DND-41 (cell line): ENCODE data around the gene RNF41.

Source experiments
- ATAC-seq: fragments of 200-7000 bp; cut with Tn5 transposase; 3 replicates; pipeline ENCODE4 v1.9.1; 2021; ENCODE audit warnings: low read depth; ENCODE audit not compliant: insufficient read depth
- DNase-seq: peaks from one replicate; pipeline ENCODE4 v3.0.0-alpha.2; 2020
- H2AFZ ChIP-seq: 2 replicates; pipeline ENCODE4 v1.6.0; 2012; ENCODE audit warnings: low read depth, low read length
- H3K27ac ChIP-seq: 2 replicates; pipeline ENCODE4 v1.5.1; 2012; ENCODE audit warnings: low read length, inconsistent platforms
- H3K27me3 ChIP-seq: fragments of 200-600 bp; sonication (generic); 2 replicates; pipeline ENCODE4 v1.6.0; 2012; ENCODE audit warnings: low read length, mild to moderate bottlenecking, inconsistent platforms; ENCODE audit not compliant: insufficient read depth, poor library complexity
- H3K36me3 ChIP-seq: 2 replicates; pipeline ENCODE4 v1.5.1; 2012; ENCODE audit warnings: low read length, inconsistent platforms; ENCODE audit not compliant: insufficient read depth
- H3K4me1 ChIP-seq: 2 replicates; pipeline ENCODE4 v1.5.1; 2012; ENCODE audit warnings: mild to moderate bottlenecking, low read length; ENCODE audit not compliant: insufficient read depth
- H3K4me2 ChIP-seq: 2 replicates; pipeline ENCODE4 v1.6.0; 2012; ENCODE audit warnings: mild to moderate bottlenecking, moderate library complexity, low read length, inconsistent platforms; ENCODE audit not compliant: insufficient read depth
- H3K4me3 ChIP-seq, 2 experiments: fragments of 200-600 bp in 1 of 2; shearing (Covaris generic) in 1 of 2; 2 replicates each; pipeline ENCODE4 v1.5.1; 2012 to 2016; ENCODE audit warnings: inconsistent platforms in 2 of 2, low read length in 2 of 2, mild to moderate bottlenecking in 2 of 2, low read depth in 1 of 2, moderate library complexity in 1 of 2
- H3K79me2 ChIP-seq: 2 replicates; pipeline ENCODE4 v1.6.0; 2012; ENCODE audit warnings: low read length, inconsistent platforms; ENCODE audit not compliant: insufficient read depth
- H3K9ac ChIP-seq: 2 replicates; pipeline ENCODE4 v1.6.0; 2012; ENCODE audit warnings: low read depth, mild to moderate bottlenecking, inconsistent platforms, low read length, moderate library complexity
- H3K9me3 ChIP-seq: 2 replicates; pipeline ENCODE4 v1.5.1; 2012; ENCODE audit warnings: low read length, moderate library complexity, mild to moderate bottlenecking, inconsistent platforms; ENCODE audit not compliant: insufficient read depth, severe bottlenecking
- H4K20me1 ChIP-seq: 2 replicates; pipeline ENCODE4 v1.6.0; 2012; ENCODE audit warnings: low read length; ENCODE audit not compliant: insufficient read depth
- EZH2 ChIP-seq: IDR thresholded peaks from 3 replicates; pipeline ENCODE4 v1.6.1; 2012; ENCODE audit warnings: borderline replicate concordance, low read depth, mild to moderate bottlenecking, moderate library complexity, low read length, inconsistent platforms; ENCODE audit not compliant: severe bottlenecking
- TF ChIP-seq, protein P1 (sequence below): IDR thresholded peaks from 2 replicates; pipeline ENCODE4 v1.5.1; 2012; ENCODE audit warnings: borderline replicate concordance, low read length, moderate library complexity, mild to moderate bottlenecking; ENCODE audit not compliant: poor library complexity, severe bottlenecking; ENCODE audit errors: extremely low read depth

Gene RNF41

DNA sequence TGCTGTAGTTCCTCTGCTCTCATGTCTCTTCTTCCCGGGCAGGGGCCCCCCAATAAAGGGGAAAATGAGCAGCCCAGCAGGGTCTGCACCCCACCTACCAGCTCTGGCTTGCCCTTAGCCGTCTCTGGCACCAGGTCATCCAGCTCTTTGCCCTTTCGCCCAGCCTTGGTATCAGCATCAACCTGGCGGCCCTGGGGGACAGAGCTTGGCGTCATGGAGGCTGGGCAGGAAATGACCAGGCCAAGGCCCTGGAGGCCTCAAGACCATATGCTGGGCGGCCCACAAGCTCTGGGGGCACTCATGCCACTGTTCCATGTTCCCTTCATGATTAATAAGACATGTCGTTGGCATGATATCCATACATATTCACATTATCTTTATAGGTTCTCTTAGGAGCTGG is 48.9 kb downstream of the RNF41 start:
- H3K27ac ChIP-seq: no peak overlapping the region
- peaks cover 91% of the 10 kb centered on the region for H3K36me3 ChIP-seq
- H3K9ac ChIP-seq: no peak overlapping the region

DNA sequence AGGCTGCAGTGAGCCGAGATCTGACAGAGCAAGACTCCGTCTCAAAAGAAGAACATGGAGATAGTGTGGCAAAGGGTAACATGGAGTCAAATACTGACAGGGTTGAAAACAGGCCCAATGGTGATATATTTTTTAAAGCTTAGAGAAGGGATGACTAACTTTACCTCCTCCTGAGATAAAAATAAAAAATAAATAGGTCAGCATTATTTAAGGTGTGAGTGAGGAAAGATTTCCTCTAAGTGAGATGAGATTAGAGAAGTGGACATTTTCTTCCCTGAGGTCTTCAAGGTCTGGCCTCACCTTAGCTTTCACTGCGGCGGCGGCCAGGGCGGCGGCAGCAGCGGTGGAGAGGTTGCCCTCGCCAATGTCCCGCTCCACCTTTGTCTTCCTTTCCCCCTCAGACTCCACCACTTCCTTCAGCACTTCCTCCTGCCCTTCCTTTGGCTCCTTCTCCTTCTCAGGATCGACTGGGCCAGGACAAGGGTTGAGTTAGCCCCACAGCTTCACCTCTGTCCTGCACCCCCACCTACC is 52.4 kb downstream of the RNF41 start:
- H3K4me2 ChIP-seq: no peak overlapping the region
- no peaks in the 10 kb centered on the region for H3K9me3 ChIP-seq
- peaks cover 96% of the 10 kb centered on the region for H3K36me3 ChIP-seq
- H3K9ac ChIP-seq: no peak overlapping the region
- H3K79me2 ChIP-seq: no peaks in the 10 kb centered on the region
- DNase-seq (no peak), ATAC-seq (no peak)
- no peak overlapping the region for H3K27ac ChIP-seq
- peaks cover 3% of the 10 kb centered on the region; the same call in 1 of the 2 replicates for H4K20me1 ChIP-seq
- TF ChIP-seq EZH2: no peak
- TF ChIP-seq, protein P1, sequence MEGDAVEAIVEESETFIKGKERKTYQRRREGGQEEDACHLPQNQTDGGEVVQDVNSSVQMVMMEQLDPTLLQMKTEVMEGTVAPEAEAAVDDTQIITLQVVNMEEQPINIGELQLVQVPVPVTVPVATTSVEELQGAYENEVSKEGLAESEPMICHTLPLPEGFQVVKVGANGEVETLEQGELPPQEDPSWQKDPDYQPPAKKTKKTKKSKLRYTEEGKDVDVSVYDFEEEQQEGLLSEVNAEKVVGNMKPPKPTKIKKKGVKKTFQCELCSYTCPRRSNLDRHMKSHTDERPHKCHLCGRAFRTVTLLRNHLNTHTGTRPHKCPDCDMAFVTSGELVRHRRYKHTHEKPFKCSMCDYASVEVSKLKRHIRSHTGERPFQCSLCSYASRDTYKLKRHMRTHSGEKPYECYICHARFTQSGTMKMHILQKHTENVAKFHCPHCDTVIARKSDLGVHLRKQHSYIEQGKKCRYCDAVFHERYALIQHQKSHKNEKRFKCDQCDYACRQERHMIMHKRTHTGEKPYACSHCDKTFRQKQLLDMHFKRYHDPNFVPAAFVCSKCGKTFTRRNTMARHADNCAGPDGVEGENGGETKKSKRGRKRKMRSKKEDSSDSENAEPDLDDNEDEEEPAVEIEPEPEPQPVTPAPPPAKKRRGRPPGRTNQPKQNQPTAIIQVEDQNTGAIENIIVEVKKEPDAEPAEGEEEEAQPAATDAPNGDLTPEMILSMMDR: no peak
- H2AFZ ChIP-seq: no peak overlapping the region
- H3K27me3 ChIP-seq: no peaks in the 10 kb centered on the region
- H3K4me3 ChIP-seq: no peak overlapping the region
- no peaks in the 10 kb centered on the region for H3K4me1 ChIP-seq

More for the DNA sequence above, 48.9 kb downstream of the RNF41 start:
- no peaks in the 10 kb centered on the region for H3K4me1 ChIP-seq
- H4K20me1 ChIP-seq: peaks cover 3% of the 10 kb centered on the region; the same call in 1 of the 2 replicates
- no peaks in the 10 kb centered on the region for H3K27me3 ChIP-seq
- no peaks in the 10 kb centered on the region for H3K79me2 ChIP-seq
- ATAC-seq (no peak), DNase-seq (no peak)
- H2AFZ ChIP-seq: no peak overlapping the region
- H3K4me2 ChIP-seq: no peak overlapping the region
- TF ChIP-seq, protein P1: no peak
- TF ChIP-seq EZH2: no peak
- no peaks in the 10 kb centered on the region for H3K9me3 ChIP-seq
- no peak overlapping the region for H3K4me3 ChIP-seq

DNA sequence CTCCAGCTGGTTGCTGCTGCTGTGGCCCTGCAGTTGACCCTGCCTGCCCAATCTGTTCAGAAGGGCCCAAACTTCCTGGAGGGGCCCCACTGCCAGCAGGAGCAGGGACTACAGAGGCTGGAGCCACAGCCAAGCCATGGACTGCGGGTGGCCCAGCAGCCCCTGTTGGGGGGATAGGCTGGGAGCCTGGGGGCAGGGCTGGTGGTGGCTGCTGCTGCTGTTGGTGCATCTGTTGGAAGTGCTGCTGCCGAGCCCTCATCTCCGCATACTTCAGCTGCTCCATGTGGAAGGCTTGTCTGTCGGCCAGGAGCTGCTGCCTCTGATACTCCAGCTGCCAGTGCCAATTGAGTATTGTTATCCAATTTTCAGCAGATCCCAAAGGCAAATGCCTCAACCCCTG is 56.4 kb downstream of the RNF41 start:
- no peaks in the 10 kb centered on the region for H3K9me3 ChIP-seq
- H3K9ac ChIP-seq: no peak overlapping the region
- H3K36me3 ChIP-seq: peaks cover 96% of the 10 kb centered on the region
- H3K79me2 ChIP-seq: peaks cover 21% of the 10 kb centered on the region
- H3K4me3 ChIP-seq: no peak overlapping the region
- ATAC-seq: no peak
- H4K20me1 ChIP-seq: peaks cover 13% of the 10 kb centered on the region
- no peak overlapping the region for H3K4me2 ChIP-seq
- no peaks in the 10 kb centered on the region for H3K27me3 ChIP-seq
- TF ChIP-seq EZH2: no peak
- DNase-seq: no peak
- H3K27ac ChIP-seq: no peak overlapping the region
- peaks cover 20% of the 10 kb centered on the region for H3K4me1 ChIP-seq
- H2AFZ ChIP-seq: no peak overlapping the region

DNA sequence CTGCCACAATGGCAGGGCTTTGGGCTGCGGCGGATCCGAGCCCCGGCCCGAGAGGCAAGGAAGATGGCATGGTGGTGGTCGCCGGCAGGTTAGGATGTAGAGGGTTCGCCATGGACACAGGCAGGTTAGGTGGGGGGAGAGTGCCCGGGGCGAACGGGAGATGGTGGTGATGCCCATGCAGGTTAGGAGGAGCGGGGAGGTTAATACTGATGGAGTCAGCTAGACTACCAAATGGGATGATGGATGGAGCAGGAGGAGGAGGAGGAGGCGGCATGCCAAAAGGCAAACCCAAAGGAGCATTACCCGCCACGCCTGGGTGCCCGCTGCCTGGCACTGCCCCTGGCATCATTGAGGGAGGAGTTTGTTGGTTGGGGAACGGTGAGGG is 57.4 kb downstream of the RNF41 start:
- ATAC-seq: no peak
- H4K20me1 ChIP-seq: peaks cover 13% of the 10 kb centered on the region
- no peak for TF ChIP-seq EZH2
- TF ChIP-seq, protein P1: no peak
- H3K9me3 ChIP-seq: no peaks in the 10 kb centered on the region
- no peak overlapping the region for H2AFZ ChIP-seq
- H3K27me3 ChIP-seq: no peaks in the 10 kb centered on the region
- H3K4me1 ChIP-seq: peaks cover 30% of the 10 kb centered on the region
- no peak overlapping the region for H3K4me2 ChIP-seq
- peaks cover 32% of the 10 kb centered on the region for H3K79me2 ChIP-seq
- H3K9ac ChIP-seq: no peak overlapping the region
- H3K36me3 ChIP-seq: peaks cover 96% of the 10 kb centered on the region
- H3K27ac ChIP-seq: no peak overlapping the region
- DNase-seq: no peak
- H3K4me3 ChIP-seq: no peak overlapping the region
